Fibroblast of lung (primary cell): ENCODE measurements around the gene HINFP.

Source experiments
- EZH2 ChIP-seq: IDR thresholded peaks from 2 replicates; pipeline ENCODE4 v1.5.1; 2012; ENCODE audit warnings: low read length, control low read depth, mild to moderate bottlenecking; ENCODE audit errors: missing control alignments
- TF ChIP-seq, protein P1 (sequence below), 2 donors: IDR thresholded peaks in 1 of 2; conservative IDR thresholded peaks in 1 of 2; 1 replicate in 1 of 2; 2 replicates in 1 of 2; pipeline ENCODE4 v1.5.1; 2011 to 2012; ENCODE audit warnings: low read length in 2 of 2, control low read depth in 1 of 2, inconsistent platforms in 1 of 2, low read depth in 1 of 2, mild to moderate bottlenecking in 1 of 2

DNA sequence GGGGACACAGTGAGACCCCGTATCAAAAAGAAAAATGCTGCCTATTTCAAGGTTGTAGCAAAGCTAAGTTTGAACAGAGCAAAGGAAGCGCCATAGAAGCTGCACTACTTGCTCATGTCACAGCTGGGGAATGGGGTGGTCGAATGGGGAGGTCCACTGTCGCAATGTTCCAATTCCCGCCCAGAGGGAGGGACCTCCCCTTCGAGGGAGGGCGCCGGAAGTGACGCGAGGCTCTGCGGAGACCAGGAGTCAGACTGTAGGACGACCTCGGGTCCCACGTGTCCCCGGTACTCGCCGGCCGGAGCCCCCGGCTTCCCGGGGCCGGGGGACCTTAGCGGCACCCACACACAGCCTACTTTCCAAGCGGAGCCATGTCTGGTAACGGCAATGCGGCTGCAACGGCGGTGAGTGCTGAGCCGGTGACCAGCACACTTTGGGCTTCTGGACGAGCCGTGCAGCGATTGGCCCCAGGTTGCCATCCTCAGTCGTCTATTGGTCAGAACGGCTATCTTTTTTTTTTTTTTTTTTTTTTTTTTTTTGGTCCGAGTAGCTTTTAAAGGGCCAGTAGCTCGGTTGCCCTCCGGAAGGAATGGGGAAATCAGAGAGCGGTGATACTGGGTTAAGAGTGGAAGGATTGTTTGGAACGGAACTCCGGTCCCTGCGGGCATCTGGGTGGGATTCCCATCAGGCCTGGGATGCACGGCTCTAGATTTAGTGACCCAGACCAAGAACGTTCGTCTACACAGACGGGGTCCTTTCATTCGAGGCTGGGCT, 36.5 kb upstream of the HINFP start, which contains the start of gene HMBS:
- TF ChIP-seq, protein P1, sequence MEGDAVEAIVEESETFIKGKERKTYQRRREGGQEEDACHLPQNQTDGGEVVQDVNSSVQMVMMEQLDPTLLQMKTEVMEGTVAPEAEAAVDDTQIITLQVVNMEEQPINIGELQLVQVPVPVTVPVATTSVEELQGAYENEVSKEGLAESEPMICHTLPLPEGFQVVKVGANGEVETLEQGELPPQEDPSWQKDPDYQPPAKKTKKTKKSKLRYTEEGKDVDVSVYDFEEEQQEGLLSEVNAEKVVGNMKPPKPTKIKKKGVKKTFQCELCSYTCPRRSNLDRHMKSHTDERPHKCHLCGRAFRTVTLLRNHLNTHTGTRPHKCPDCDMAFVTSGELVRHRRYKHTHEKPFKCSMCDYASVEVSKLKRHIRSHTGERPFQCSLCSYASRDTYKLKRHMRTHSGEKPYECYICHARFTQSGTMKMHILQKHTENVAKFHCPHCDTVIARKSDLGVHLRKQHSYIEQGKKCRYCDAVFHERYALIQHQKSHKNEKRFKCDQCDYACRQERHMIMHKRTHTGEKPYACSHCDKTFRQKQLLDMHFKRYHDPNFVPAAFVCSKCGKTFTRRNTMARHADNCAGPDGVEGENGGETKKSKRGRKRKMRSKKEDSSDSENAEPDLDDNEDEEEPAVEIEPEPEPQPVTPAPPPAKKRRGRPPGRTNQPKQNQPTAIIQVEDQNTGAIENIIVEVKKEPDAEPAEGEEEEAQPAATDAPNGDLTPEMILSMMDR (conservative IDR thresholded peaks at IDR 0.05 in 1 of 2, IDR thresholded peaks at IDR 0.05 in 1 of 2; ENCODE audit: low read depth in 1 of 2, low read length in 2 of 2), result no peak
- no peak for TF ChIP-seq EZH2
